HTR-8/SVneo (cell line): ENCODE results near the gene GPC5.
"Not testable (repeated sequence)": the region's sequence is repeated elsewhere in the genome, so short reads cannot be mapped to it uniquely, and the experiment has no call there.

Experiments used
- DNase-seq: peaks from one replicate; pipeline ENCODE4 v3.0.0; 2011; ENCODE audit warnings: low spot score, mixed read lengths; ENCODE audit not compliant: insufficient read length
- FAIRE-seq: peaks from 2 replicates; lab custom pipeline; 2011; peaks lifted over from hg19 to GRCh38; lab: Jason Lieb, UNC

Gene GPC5

DNA sequence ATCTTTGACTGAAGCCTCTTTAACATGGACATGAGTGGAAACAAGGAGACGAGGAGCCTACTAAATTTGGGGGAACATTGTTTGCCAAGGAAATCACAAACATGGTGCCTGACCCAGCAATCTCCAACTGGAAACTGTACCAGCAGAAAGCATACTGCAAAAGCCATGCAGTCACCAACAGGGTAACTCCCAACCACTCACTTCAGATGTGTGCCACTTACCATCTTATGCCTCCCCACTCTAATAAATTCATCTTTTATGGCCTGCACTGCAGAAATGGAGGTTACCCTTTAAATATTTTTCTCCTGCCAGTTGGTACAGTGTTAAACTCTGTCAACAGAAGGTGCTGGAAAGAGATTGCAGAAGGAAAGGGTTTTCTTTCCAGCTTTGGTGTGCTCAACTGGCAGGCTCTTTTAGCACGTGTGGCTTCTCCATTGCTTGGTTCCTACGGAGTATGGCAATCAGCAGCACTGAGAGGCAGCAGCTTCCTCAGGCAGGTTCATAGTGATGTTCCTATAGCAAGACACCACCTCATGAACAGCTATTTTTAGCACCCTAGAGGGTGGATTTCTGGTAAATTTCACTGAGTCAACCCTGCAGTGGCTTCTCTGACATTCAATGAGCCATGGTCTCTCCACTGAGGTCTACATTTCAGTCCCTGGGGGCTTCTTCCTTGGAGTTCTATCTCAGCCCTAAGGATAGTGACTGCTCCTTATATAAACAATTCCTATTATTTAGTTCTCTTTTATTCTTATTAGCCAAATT is 29.6 kb upstream of the GPC5 start:
- DNase-seq (no peak), FAIRE-seq (no peak)

GRCh38 chr13:91369441-91369831 is 29.0 kb upstream of the GPC5 start:
- no peak for DNase-seq
- no peak for FAIRE-seq

DNA sequence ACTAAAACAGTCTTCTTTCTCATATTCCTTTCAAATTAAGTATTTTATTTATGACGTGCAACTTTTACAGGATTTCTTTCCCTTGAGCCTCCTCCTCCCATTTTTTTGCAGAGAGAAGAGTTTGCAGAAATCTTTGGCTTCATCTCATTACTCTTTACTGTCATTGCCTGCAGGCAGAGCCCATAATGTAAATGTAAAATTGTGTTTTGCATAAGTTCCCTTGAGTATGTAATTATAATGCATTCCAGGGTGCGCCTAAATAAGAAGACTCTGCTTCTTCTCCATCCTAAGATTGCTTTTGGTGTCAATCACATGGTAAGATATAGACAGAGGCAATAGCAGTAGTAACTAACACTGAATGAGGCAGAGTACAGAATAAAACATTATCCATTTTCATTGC is 27.9 kb upstream of the GPC5 start:
- FAIRE-seq (no peak), DNase-seq (no peak)

GRCh38 chr13:91372911-91373310 is 25.5 kb upstream of the GPC5 start:
- no peak for DNase-seq
- no peak for FAIRE-seq

GRCh38 chr13:91375116-91375729 is 23.2 kb upstream of the GPC5 start:
- FAIRE-seq (no peak), DNase-seq (no peak)

DNA sequence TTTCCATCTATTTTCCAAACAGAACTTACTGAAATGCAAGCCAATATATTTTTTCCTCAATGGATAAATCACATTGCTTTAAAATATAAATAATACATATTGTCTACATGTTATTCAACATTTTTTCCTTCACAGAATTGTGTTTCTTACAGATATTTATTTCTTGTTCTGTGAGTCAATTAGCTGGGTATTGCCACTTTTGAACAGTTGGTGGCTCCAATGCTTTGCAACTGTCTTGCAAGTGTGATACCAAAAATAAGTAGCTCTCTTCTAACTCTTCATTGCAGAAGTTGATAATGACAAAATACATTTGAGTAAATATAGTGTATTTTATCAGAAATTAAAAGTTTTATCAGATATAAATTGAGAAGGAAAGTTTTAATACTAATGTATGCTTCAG is 17.1 kb upstream of the GPC5 start:
- FAIRE-seq (no peak), DNase-seq (no peak)

- DNase-seq (no peak), FAIRE-seq (no peak)
Observed at GRCh38 chr13:91383836-91384235, 14.6 kb upstream of the GPC5 start.

- no peak for FAIRE-seq
- DNase-seq: no peak
Observed at GRCh38 chr13:91384896-91385295, 13.5 kb upstream of the GPC5 start.

DNA sequence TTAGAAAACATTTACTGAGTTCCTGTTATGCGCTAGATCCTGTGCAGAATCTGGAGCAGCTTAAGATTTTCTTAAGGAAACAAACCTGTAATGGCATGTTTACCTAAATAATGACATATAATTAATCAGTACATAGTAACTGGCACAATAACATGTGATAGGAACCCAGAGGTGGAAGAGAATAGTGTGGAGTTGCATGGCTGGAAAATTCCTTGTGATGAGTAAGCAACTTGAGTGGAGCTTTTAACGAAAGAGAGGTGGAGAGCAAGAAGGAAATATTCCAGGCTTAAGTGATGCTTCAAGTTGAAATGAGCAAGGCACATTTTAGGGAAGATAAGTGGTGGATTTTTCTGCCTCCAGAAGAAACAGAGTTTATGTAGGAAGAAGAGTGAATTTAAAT is 9.2 kb upstream of the GPC5 start:
- DNase-seq: no peak
- FAIRE-seq: no peak

DNA sequence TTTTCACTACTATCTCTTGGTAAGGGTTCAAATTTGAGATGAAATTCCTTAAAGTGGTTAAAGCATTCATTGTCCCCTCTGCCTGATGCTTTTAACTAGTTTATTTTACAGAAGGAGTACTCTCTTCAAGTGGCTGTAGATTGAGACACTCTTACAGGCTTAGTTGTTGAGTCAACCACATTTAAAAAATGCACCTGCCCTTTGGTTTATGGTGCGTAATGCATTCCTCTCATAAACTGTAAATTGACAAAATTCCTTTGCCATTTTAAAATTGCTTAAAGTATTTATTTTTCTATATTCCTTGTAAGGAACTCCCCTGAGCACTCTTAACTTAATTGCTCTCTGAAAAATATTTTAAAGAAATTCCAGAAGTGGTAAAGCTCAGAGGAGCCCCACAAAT is 826 bp upstream of the GPC5 start:
- FAIRE-seq (no peak), DNase-seq (no peak)

DNA sequence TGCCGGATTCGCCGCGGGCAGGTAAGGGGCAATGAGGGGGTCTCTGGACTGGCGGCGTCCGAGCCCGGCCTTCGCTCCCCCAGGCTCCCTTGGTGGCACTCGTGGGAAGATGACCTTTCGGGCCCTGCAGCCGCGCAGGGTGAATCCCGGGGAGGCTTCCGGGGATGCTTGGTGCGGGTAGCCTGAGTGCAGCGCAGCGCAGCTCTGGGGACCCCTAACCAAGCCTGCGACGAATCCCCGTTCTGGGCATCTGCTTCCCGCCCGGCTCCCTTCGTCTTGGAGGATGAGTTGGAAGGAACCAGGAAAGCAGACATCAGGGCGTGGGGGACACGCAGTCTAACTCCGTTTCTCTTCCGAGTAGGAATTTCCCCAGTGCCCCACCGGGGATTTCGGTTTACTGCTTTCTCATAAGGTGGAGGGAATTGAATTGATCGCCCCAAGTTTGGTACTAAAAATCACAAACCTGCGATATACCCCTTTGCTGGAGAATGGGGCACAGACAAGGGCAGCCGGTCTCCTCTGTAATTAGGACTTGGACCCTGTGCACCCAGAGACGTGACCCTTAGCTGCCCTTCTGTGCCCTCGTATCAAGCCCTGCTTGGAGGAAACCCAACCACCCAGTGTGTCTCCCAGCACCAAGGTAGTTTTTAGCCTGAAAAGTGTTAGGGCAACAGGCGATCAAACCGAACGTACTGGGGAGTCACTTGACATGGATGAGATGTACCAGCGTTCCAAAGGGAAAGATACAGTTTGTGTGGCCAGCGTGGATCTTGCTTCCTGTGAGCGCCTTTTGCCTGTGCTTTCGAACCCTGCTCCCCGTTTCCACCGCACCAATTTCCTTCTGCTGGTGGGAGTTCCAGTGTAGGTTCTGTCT is 1.0 kb downstream of the GPC5 start:
- DNase-seq: no peak
- FAIRE-seq: no peak

GRCh38 chr13:91400063-91400399 is 1.6 kb downstream of the GPC5 start:
- FAIRE-seq (no peak), DNase-seq (no peak)

- FAIRE-seq: no peak
- no peak for DNase-seq
Observed at GRCh38 chr13:91400671-91401070, 2.2 kb downstream of the GPC5 start.

DNA sequence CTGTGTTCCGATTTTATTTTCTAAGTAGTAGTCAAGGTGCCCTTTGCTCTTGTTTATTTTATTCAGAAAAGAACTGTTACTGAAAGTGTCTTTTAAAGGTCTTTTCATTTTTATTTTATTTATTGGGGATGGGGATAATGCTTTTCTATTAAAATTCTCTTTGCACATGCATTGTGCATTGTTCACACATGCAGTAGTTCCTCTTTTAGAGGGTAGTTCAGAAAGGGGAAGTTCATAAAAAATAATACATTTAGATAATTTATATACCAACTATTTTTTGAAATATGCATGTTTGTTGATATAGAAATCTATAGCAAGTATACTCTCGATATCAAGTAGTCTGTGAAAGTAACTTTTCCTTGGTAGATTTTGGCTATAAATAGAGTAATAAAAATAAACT is 3.5 kb downstream of the GPC5 start:
- DNase-seq (no peak), FAIRE-seq (no peak)

DNA sequence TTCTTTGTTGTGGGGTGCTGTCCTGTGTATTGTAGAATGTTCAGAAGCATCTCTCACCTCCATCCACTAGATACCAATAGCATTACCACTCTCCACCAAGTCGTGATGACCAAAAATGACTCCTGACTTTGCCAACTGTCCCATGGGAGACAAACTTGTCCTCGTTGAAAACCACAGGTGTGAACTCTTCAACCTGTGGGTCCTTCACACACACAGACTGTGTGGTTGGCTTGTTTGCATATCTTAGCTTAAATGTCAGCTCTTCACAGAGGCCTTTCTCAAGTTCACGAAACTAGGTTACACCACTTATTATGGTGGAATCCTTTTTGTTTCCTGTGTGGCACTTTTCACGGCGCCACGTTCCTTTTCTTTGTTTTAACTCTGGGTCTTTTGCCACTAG is 6.8 kb downstream of the GPC5 start:
- FAIRE-seq (no peak), DNase-seq (no peak)

GRCh38 chr13:91406619-91407018 is 8.2 kb downstream of the GPC5 start:
- FAIRE-seq: no peak
- no peak for DNase-seq

- no peak for DNase-seq
- no peak for FAIRE-seq
Observed at GRCh38 chr13:91408971-91409370, 10.6 kb downstream of the GPC5 start.

DNA sequence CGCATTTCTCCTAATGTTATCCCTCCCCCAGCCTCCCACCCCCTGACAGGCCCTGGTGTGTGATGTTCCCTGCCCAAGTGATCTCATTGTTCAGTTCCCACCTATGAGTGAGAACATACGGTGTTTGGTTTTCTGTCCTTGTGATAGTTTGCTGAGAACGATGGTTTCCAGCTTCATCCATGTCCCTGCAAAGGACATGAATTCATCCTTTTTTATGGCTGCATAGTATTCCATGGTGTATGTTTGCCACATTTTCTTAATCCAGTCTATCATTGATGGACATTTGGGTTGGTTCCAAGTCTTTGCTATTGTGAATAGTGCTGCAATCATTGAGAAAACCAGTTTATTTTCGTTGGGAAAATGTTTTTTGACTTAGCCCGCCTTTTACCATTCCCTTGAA is 18.2 kb downstream of the GPC5 start:
- DNase-seq, FAIRE-seq: not testable (repeated sequence)

- FAIRE-seq (no peak), DNase-seq (no peak)
Observed at GRCh38 chr13:91417660-91418325, 19.4 kb downstream of the GPC5 start.

DNA sequence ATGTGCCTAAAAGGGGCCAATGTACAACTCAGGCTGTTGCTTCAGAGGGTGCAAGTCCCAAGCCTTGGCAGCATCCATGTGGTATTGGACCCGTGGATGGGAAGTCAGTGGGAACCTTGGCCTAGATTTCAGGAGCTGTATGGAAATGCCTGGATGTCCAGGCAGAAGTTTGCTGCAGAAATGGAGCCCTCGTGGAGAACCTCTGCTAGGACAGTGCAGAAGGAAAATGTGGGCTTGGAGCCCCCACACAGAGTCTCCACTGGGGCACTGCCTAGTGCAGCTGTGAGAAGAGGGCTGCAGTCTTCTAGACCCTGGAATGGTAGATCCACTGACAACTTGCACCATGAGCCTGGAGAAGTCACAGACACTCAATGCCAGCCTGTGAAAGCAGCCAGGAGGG is 28.5 kb downstream of the GPC5 start:
- DNase-seq (no peak), FAIRE-seq (no peak)

DNA sequence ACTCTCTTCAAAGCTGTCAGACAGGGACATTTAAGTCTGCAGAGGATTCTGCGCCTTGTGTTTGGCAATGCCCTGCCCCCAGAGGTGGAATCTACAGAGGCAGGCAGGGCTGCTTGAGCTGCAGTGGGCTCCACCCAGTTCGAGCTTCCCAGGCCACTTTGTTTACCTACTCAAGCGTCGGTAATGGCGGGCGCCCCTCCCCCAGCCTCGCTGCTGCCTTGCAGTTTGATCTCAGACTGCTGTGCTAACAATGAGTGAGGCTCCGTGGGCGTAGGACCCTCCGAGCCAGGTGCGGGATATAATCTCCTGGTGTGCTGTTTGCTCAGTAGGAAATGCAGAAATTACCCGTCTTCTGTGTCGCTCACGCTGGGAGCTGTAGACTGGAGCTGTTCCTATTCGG is 40.3 kb downstream of the GPC5 start:
- not testable (repeated sequence) for FAIRE-seq, DNase-seq
